T47D (cell line): Measurements from ENCODE around the gene H2BK1.

Experiments used
- DNase-seq, 2 experiments: peaks; one replicate each; pipeline versions ENCODE4 v3.0.0 to v3.0.0-alpha.2; 2011 to 2012; ENCODE audit warnings: low read depth in 1 of 2, low spot score in 1 of 2
- JUND ChIP-seq: IDR thresholded peaks from 2 replicates; pipeline ENCODE4 v1.6.1; 2012; ENCODE audit warnings: low read depth
- in situ Hi-C: cut with HindIII; loops from 2 replicates; pipeline ENCODE4 v1.10.0; 2016; ENCODE audit warnings: low sequenced_read_pairs, low pct_unique_long_range_greater_than_20kb

The H2BK1 gene

DNA sequence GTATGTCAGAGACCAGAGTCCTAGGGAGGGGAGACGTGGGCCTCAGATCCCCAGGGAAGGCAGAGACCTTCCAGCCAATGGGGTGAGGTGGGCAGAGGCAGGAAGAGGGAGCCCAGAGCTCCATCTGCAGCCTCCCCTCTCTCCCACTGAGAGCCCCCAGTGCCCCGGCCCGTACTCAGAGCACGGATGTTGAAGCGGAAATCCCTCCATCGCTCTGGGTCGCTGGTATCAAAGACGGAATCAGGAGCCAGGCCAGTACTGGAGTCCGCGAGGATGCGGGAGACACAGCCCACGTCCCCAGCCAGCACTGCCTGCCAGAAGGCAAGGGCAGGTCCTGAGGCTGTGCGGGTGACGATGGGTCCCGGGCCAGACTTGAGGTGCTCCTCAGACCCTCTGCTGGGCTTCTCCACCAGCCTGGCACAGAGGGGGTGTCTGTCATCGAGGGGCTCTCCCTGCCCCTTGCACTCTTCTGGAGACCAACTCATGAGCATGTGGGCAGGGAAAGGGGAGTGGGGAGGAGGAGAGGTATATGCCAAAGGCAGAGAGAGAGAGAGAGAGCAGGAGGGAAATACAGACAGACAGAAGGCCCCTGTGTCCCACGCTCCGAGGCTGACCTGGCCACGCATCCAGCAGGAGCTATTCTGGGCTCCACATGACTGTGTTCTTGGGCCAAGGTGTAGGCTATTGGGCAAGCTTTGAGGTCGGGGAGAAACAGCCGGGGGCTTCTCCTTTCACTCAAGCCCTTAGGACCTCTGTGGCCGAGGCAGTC, 23.5 kb downstream of the H2BK1 start, which contains the start of gene ASB10:
Gene ASB10 (minus strand): TSS at position 611 of the 769 bp plus-strand sequence. CDS start 120 bp downstream, at position 491.
- no peak for TF ChIP-seq JUND
- DNase-seq = no peak
- in situ Hi-C loops = no loop called here

DNA sequence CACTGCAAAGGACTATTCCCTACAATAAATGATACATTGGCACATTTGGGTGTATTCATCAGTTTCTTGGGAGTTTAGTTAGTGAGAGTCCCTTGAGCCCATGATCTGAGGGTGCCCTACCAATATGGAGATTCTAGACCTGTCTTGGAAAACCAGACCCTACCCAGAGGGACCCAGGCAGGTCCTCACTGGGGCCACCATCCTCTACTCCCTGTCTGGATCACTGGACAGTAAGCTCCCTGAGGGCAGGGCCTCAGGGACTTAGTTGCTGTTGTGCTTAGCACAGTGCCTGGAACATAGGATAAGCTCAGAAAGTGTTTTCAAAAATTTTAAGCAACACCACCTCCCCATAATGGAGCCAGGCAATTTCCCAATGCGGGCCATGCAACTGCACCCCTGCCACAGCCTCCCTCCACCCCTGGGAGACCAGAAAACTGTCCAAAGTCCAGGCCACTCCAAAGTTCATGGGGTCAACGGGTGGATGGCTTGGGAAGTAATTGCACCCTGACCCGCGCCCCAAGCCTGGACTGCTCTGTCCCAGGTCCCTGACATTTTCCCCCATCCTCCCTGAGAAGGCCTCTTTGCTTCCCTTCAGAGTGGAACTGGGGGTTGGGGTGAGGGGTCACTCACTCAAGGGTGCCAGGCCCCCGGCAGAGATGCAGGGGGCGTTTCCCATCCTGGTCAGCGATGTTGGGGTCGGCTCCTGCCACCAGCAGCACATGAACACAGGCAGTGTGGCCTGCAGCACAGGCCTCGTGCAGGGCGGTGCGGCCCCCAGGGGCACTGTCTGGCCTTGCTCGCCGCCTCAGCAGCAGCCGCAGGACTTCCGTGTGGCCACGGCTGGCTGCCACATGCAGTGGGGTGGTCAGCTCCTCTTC, 24.3 kb downstream of the H2BK1 start:
- in situ Hi-C loops = no loop called here
- no peak for DNase-seq
- TF ChIP-seq JUND = no peak

DNA sequence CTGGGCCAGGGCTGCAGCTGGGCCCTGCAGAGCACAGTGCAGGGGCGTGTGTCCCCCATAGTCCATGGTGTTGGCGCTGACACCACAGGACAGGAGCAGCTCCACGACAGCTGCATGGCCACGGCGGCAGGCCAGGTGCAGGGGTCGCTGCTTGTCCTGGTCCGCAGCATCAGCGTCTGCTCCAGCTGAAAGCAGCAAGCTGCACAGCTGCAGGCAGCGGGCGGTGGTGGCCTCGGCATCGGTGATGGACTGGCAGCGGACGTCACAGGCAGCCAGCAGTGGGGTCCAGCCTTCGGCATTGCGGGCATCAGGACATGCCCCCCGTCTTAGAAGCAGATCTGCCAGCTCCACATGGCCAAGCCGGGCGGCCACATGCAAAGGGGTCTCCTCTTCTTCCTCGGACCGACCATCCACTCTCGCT, 29.3 kb downstream of the H2BK1 start:
- no peak for TF ChIP-seq JUND
- in situ Hi-C loops = no loop called here

DNA sequence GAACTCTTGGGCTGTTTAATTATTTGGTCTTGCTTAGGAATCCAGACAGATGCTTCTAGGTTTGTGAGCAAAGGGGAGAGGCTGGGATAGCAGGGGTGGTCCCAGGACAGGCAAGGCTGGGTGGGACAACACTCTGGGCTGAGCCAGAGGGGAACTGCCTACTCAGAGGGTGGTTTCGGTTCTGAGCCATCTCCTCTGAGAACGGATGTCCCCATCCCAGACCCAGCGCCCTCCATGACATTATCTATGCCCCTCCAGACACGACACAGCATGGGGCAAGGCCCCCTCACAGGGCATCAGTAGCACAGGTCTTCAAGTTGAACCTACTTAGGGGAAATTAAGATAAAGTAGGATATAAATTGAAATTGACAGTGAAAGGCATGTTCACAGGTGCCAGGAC, 30.3 kb downstream of the H2BK1 start:
- in situ Hi-C loops = no loop called here
- no peak for DNase-seq
- TF ChIP-seq JUND = no peak

More for the DNA sequence above, 29.3 kb downstream of the H2BK1 start:
- DNase-seq = no peak

DNA sequence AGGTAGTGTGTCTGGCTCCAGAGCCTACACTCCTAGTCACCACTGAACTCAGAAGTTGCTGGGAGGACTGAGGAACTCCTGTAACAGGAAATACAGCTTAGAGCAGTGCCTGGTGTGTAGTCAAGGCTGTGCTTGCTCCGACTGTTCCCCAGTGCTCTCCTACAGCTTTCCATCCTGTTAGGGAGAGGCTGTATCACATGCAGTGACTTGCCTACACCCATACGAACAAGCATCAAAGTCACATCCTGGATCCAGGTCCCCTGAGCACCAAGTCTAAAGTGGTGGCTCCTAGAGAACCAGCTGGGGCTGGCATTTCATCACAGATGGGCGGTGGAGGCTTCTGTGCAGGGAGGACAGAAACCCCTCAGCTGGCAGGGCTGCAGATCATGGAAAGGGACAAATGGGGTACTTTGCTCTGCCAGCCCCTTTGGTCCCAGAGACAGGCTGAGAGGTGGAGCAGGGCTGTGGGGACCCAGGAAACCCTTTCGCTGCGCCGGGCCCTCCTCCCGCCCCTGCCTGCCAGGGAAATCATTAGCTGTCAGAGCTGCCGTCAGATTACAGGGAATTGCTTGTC, 30.9 kb downstream of the H2BK1 start:
- TF ChIP-seq JUND = no peak
- DNase-seq = no peak
- in situ Hi-C loops = no loop called here

DNA sequence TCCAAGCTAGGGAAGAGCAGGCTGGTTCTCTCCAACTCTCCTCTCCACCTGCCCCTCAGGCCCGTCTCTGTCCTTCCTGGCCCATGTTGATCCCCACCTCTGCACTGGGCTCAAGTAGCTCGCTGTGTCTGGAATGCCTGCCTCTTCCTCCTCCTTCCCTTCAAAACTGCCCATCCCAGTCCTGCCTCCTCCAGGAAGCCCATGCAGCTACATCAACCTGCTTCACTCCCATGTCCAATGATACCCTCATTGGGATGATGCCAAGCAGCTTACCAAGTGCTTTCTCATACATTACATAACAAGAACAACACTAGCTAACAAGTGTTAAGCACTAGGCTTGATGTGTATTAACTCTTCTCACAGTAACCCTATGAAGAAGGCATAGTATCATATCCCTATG, 31.5 kb downstream of the H2BK1 start:
- in situ Hi-C loops = no loop called here
- no peak for TF ChIP-seq JUND
- no peak for DNase-seq

DNA sequence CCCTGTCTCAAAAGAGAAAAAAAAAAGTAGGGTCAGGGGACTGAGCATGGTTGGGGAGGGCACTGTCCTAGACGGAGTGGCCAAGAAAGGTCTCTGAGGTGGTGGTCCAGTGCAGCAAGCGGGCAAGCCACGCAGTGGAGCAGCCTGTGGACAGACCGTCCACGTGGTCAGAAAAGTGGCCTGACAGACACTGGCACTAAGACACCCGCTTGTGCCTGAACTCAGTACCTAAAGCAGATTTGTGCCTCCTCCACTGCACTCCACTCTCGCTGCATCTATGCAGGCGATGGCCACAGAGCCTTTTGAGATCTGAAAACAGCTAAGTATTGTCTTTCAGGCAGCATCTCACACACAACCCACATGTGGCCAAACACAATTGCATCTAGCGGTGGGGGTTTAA, 32.1 kb downstream of the H2BK1 start:
- no peak for DNase-seq
- in situ Hi-C loops = no loop called here
- TF ChIP-seq JUND = no peak

DNA sequence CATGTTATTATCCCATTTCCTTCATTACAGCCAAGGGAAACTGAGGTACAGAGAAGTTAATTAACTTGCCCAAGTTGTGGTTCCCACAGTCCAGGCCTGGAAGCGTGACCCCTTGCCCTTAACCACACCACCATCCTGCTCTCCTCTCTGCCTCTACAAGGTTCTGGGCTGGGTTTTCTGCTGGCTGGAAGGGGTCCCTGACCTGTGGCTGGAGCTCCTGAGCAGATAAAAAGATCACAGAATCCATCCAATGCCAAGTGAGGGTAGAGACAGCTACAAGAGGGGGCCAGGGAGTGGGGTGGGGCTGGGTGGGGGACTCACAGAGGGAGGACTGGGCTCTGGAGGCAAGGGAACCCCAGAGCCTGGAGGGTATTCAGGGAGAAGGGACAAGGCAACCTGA, 33.0 kb downstream of the H2BK1 start:
- DNase-seq = no peak
- TF ChIP-seq JUND = no peak
- in situ Hi-C loops = no loop called here

DNA sequence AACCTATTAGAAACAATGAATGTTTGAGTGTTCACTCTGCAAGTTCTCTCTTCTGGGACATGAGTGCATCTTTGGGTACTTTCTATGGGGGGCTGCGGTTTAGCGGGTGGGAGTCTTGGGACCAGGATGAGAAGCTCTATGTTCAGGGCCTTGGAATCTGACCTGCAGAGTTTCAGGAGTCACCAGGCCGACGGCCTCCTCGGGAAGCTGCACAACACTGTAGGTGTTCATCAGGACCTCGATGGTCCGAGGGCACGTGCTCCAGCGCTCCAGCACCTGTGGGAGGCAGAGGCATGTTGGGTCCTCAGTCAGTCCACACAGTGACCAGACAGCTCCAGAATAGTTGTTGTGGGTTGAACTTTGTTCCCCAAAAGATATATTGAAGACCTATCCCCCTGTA, 33.9 kb downstream of the H2BK1 start:
- in situ Hi-C loops = no loop called here
- DNase-seq = no peak
- no peak for TF ChIP-seq JUND

DNA sequence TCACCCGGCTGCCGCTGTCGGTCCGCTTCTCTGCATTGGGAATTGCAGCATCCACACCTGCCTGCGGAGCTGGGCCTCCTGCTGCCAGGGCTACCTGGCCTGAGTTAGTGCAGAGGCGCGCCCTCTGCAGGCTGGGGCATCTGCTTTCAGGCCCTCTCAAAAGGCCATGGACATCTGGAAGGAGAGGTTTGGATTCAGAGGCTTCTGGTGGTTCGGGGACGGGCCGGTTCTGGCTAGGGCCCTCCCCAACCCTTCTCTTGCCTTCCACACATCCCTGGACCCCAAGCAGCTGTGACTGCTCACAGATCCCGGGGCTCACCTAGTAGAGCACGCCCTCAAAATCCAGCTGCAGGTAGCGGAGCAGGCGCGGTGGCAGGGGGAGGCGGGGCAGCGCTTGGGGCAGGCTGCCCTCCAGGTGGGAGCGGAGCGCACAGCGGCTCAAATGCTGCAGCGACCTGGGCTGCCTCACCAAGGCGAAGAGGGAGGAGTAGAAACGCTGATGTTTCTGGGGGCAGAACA, 34.4 kb downstream of the H2BK1 start:
- DNase-seq = no peak
- TF ChIP-seq JUND = no peak
- in situ Hi-C loops = no loop called here

DNA sequence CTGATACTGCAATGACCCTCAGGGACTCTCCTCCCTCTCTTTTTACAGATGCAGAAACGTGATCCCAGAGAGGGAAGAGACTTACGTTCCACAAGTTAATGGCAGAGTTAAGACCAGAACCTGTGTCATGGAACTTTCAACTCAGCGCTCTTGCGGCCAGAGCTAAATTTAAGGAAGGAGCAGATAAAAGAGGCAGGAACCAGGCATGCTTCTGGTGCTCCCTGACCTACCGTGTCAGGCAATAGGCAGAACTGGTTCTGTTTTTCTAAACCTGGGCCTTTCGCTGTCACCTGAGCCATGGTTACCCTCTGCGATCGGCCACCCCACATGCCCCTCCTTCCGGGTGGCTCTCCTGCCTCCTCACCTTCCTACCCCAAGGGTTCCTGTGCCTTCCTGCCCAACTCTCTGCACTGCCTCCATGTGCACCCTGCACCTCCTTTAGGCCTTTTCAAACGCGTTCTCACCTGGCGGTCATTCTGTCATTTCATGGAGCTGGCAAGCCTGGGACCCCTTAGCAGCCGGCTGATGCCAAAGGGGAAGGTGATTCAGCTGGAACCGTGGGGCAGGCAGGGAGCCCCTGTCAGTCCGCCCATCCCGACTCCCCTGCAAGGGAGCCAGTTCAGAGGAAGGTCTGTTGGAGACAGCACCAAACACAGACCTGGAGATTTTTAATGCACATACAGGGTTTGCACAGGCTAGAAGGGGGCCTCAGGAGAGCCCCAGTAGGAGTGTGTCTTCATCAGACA, 35.1 kb downstream of the H2BK1 start:
- no peak for DNase-seq
- in situ Hi-C loops = no loop called here
- TF ChIP-seq JUND = no peak

DNA sequence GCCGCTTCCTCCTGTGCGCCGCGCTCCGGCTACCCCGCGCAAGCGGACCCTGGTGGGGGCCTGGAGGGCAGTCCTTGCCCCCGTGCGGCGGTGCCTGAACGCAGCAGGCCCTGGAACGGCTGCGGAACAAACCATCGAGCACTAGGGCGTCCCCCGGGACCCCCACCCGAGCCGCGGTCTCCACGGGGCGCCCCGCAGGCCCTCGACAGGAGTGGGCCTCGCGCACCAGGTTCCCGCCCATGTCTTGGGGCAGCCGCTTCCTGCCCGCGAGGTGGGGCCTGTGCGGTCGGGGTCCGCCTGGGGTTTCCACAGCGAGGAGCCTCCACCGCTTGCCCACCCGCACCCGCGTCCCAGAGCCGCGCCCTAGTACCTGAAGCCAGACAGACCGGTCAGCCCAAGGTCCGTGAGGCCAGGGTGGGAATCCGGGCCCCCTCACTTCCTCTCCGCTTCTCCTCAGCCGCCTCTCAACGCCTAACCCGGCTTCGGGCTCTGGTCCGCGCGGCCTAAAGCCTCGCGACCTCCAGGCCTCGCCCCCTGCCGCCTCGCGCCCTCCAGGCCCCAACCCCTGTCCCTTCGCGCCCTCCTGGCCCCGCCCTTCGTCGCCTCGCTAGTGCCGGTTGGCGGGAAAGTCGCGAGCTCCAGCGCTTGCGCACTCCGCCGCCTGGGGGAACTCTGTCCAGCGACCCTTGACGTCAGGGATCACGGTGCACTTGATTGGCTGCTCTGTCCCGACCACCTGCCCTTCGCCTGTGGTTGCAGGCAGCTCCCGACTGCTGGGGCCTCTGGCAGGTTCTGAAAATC, 35.8 kb downstream of the H2BK1 start:
- no peak for TF ChIP-seq JUND
- DNase-seq = no peak
- in situ Hi-C loops = no loop called here
